GM21825 (cell line): Measurements from ENCODE around the gene TNNT3.
"Not testable (repeated sequence)": the region's sequence is repeated elsewhere in the genome, so short reads cannot be mapped to it uniquely, and the experiment has no call there.

Experiments
- ATAC-seq: cut with Tn5 transposase; IDR thresholded peaks from one replicate; pipeline ENCODE4 v1.9.1; 2021; ENCODE audit warnings: mild to moderate bottlenecking, moderate library complexity; ENCODE audit not compliant: unreplicated experiment

TNNT3 gene

GRCh38 chr11:1933416-1934334 is 14.2 kb downstream of the TNNT3 start:
- ATAC-seq, result no peak

- no peak for ATAC-seq
These were observed 15.0 kb downstream of the TNNT3 start for GRCh38 chr11:1934335-1935155.

GRCh38 chr11:1935156-1936071 is 15.9 kb downstream of the TNNT3 start:
- no peak for ATAC-seq

- ATAC-seq, result no peak
These were observed 16.7 kb downstream of the TNNT3 start for GRCh38 chr11:1936072-1936780.

GRCh38 chr11:1936781-1937615 is 17.5 kb downstream of the TNNT3 start:
- ATAC-seq, result no peak

GRCh38 chr11:1937616-1938342 is 18.3 kb downstream of the TNNT3 start:
- no peak for ATAC-seq

- ATAC-seq, result no peak
These were observed 19.0 kb downstream of the TNNT3 start for GRCh38 chr11:1938343-1939005.

- no peak for ATAC-seq
These were observed 19.6 kb downstream of the TNNT3 start for GRCh38 chr11:1939006-1939625.

- ATAC-seq, result not testable (repeated sequence)
These were observed 20.3 kb downstream of the TNNT3 start for GRCh38 chr11:1939788-1940187.

- no peak for ATAC-seq
These were observed 23.2 kb downstream of the TNNT3 start for GRCh38 chr11:1942558-1943260.

- no peak for ATAC-seq
These were observed 24.1 kb downstream of the TNNT3 start for GRCh38 chr11:1943576-1943975.

- ATAC-seq, result no peak
These were observed 24.5 kb downstream of the TNNT3 start for GRCh38 chr11:1943977-1944376.

GRCh38 chr11:1946812-1947484 is 27.4 kb downstream of the TNNT3 start, which contains the start of gene MRPL23:
Gene MRPL23 (plus strand): TSS chr11:1947332. CDS start chr11:1947363, 31 bp downstream.
- ATAC-seq, result no peak

GRCh38 chr11:1947592-1948237 is 28.2 kb downstream of the TNNT3 start:
- ATAC-seq, result no peak

GRCh38 chr11:1948389-1948788 is 28.9 kb downstream of the TNNT3 start:
- ATAC-seq, result no peak

GRCh38 chr11:1949302-1949701 is 29.8 kb downstream of the TNNT3 start:
- ATAC-seq, result no peak
